H9 (cell line): ENCODE results near the gene NEK11. TPM values are rescaled to one million over a fixed set of nuclear protein-coding genes. Genes with fewer than 3 reads are reported as not detected.

Experiments used
- DNase-seq: peaks from one replicate; pipeline ENCODE4 v3.0.0-alpha.2; 2017
- H2AFZ ChIP-seq: one replicate; pipeline ENCODE4 v1.6.1; 2013; ENCODE audit warnings: mild to moderate bottlenecking, low read length, control low read depth, moderate library complexity
- H2AK5ac ChIP-seq: 2 replicates; pipeline ENCODE4 v1.6.1; 2013; ENCODE audit warnings: low read length, control low read depth, mixed read lengths; ENCODE audit not compliant: insufficient read length
- H2BK120ac ChIP-seq: one replicate; pipeline ENCODE4 v1.6.1; 2013; ENCODE audit warnings: low read depth, mild to moderate bottlenecking, low read length, control low read depth, inconsistent platforms; ENCODE audit not compliant: poor library complexity, severe bottlenecking
- H2BK12ac ChIP-seq: 2 replicates; pipeline ENCODE4 v1.6.1; 2013; ENCODE audit warnings: low read length, control low read depth, mixed read lengths, low read depth; ENCODE audit not compliant: insufficient read length
- H2BK15ac ChIP-seq: 2 replicates; pipeline ENCODE4 v1.6.1; 2013; ENCODE audit warnings: low read depth, low read length, control low read depth
- H2BK20ac ChIP-seq: one replicate; pipeline ENCODE4 v1.6.1; 2013; ENCODE audit warnings: low read depth, mild to moderate bottlenecking, low read length, control low read depth, inconsistent platforms; ENCODE audit not compliant: poor library complexity, severe bottlenecking
- H2BK5ac ChIP-seq: 2 replicates; pipeline ENCODE4 v1.6.1; 2013; ENCODE audit warnings: low read length, control low read depth, mixed read lengths; ENCODE audit not compliant: insufficient read length
- H3K14ac ChIP-seq: 2 replicates; pipeline ENCODE4 v1.6.1; 2013; ENCODE audit warnings: low read length, control low read depth; ENCODE audit not compliant: insufficient read depth
- H3K18ac ChIP-seq: 2 replicates; pipeline ENCODE4 v1.6.1; 2013; ENCODE audit warnings: low read depth, mild to moderate bottlenecking, mixed read lengths, low read length, control low read depth; ENCODE audit not compliant: insufficient read length
- H3K23ac ChIP-seq: 2 replicates; pipeline ENCODE4 v1.6.1; 2013; ENCODE audit warnings: low read length, control low read depth, mixed read lengths, low read depth; ENCODE audit not compliant: insufficient read length
- H3K23me2 ChIP-seq: 2 replicates; pipeline ENCODE4 v1.6.1; 2013; ENCODE audit warnings: low read depth, mild to moderate bottlenecking, mixed read lengths, low read length, control low read depth; ENCODE audit not compliant: insufficient read length, poor library complexity, severe bottlenecking
- H3K27ac ChIP-seq: 2 replicates; pipeline ENCODE4 v1.5.1; 2013; ENCODE audit warnings: low read length, control low read depth, mixed read lengths, low read depth; ENCODE audit not compliant: insufficient read length
- H3K27me3 ChIP-seq: 2 replicates; pipeline ENCODE4 v1.6.1; 2013; ENCODE audit warnings: low read length, control low read depth, inconsistent platforms; ENCODE audit not compliant: insufficient read depth
- H3K4ac ChIP-seq: 2 replicates; pipeline ENCODE4 v1.6.1; 2013; ENCODE audit warnings: low read depth, mild to moderate bottlenecking, control low read depth, inconsistent platforms, low read length, moderate library complexity
- H3K4me1 ChIP-seq: 2 replicates; pipeline ENCODE4 v1.6.1; 2013; ENCODE audit warnings: low read length, control low read depth, inconsistent platforms; ENCODE audit not compliant: insufficient read depth
- H3K4me2 ChIP-seq: 2 replicates; pipeline ENCODE4 v1.6.1; 2013; ENCODE audit warnings: low read length, control low read depth, mixed read lengths; ENCODE audit not compliant: insufficient read length, insufficient read depth
- H3K56ac ChIP-seq: 2 replicates; pipeline ENCODE4 v1.6.1; 2013; ENCODE audit warnings: low read depth, mild to moderate bottlenecking, mixed read lengths, low read length, control low read depth; ENCODE audit not compliant: insufficient read length
- H3K79me1 ChIP-seq: 2 replicates; pipeline ENCODE4 v1.6.1; 2013; ENCODE audit warnings: low read depth, mild to moderate bottlenecking, moderate library complexity, low read length, control low read depth, inconsistent platforms; ENCODE audit not compliant: insufficient read depth, poor library complexity, severe bottlenecking
- H3K79me2 ChIP-seq: 2 replicates; pipeline ENCODE4 v1.6.1; 2013; ENCODE audit warnings: low read length, control low read depth, inconsistent platforms; ENCODE audit not compliant: insufficient read depth
- H3K9ac ChIP-seq: 2 replicates; pipeline ENCODE4 v1.6.1; 2013; ENCODE audit warnings: low read length, control low read depth, mixed read lengths; ENCODE audit not compliant: insufficient read length; ENCODE audit errors: extremely low read depth
- H3K9me3 ChIP-seq: one replicate; pipeline ENCODE4 v1.6.1; 2013; ENCODE audit warnings: low read depth, low read length, inconsistent platforms; ENCODE audit not compliant: control insufficient read depth
- H3T11ph ChIP-seq: one replicate; pipeline ENCODE4 v1.6.1; 2013; ENCODE audit warnings: mild to moderate bottlenecking, low read length, control low read depth, inconsistent platforms
- H4K20me1 ChIP-seq: one replicate; pipeline ENCODE4 v1.6.1; 2013; ENCODE audit not compliant: control insufficient read depth, insufficient read length, insufficient read depth
- H4K5ac ChIP-seq: 2 replicates; pipeline ENCODE4 v1.6.1; 2013; ENCODE audit warnings: low read depth, mild to moderate bottlenecking, mixed read lengths, low read length, control low read depth; ENCODE audit not compliant: insufficient read length
- H4K8ac ChIP-seq: replicated peaks from 2 replicates; pipeline ENCODE4 v1.6.1; 2013; ENCODE audit warnings: low read length, control low read depth, mixed read lengths, low read depth; ENCODE audit not compliant: insufficient read length
- H4K91ac ChIP-seq: 2 replicates; pipeline ENCODE4 v1.6.1; 2013; ENCODE audit warnings: low read depth, mild to moderate bottlenecking, moderate library complexity, mixed read lengths, low read length, control low read depth; ENCODE audit not compliant: insufficient read length
- H3K27ac Mint-ChIP-seq, 3 experiments: 2 replicates in 2 of 3; 3 replicates in 1 of 3; pipeline ENCODE4 v1.8.0; 2020 to 2021; ENCODE audit warnings: mixed read lengths in 3 of 3, mild to moderate bottlenecking in 1 of 3, moderate library complexity in 1 of 3
- H3K27me3 Mint-ChIP-seq: 2 replicates; pipeline ENCODE4 v1.8.0; 2021; ENCODE audit warnings: low read depth, mild to moderate bottlenecking, moderate library complexity, mixed read lengths
- H3K36me3 Mint-ChIP-seq, 3 experiments: 2 replicates in 2 of 3; 3 replicates in 1 of 3; pipeline ENCODE4 v1.8.0; 2020 to 2021; ENCODE audit warnings: low read depth in 3 of 3, mixed read lengths in 3 of 3; ENCODE audit not compliant: insufficient read depth in 1 of 3
- H3K4me1 Mint-ChIP-seq, 2 experiments: 2 replicates each; pipeline ENCODE4 v1.8.0; 2020; ENCODE audit warnings: mixed read lengths in 2 of 2
- H3K4me3 Mint-ChIP-seq, 2 experiments: 2 replicates in 1 of 2; 3 replicates in 1 of 2; pipeline ENCODE4 v1.8.0; 2020 to 2021; ENCODE audit warnings: mild to moderate bottlenecking in 2 of 2, mixed read lengths in 2 of 2, moderate library complexity in 1 of 2
- H3K9me3 Mint-ChIP-seq, 2 experiments: 2 replicates in 1 of 2; 3 replicates in 1 of 2; pipeline ENCODE4 v1.8.0; 2020; ENCODE audit warnings: mild to moderate bottlenecking in 2 of 2, mixed read lengths in 2 of 2, moderate library complexity in 1 of 2
- WGBS: extraction: QIAGEN DNeasy Blood & Tissue Kit; methylation state at CpG from one replicate; pipeline ENCODE4 v1.1.7; 2013; ENCODE audit warnings: missing lambda C conversion rate, low lambda C conversion rate, mixed read lengths; ENCODE audit not compliant: insufficient read length; ENCODE audit errors: extremely low coverage; 5-methylcytosine and 5-hydroxymethylcytosine counted together
- total RNA-seq: library from RNA; stranded (reverse); gene quantifications from 2 replicates; pipeline ENCODE4 v1.2.1, GENCODE V29; 2021
- TF ChIP-seq, protein P1 (sequence below): fragments of 200-600 bp; sonication (generic); conservative IDR thresholded peaks from 3 replicates; pipeline ENCODE4 v1.8.0; 2021; ENCODE audit warnings: antibody characterized with exemption, mild to moderate bottlenecking

The NEK11 gene
- total RNA-seq, 1 experiment from 2014 or later: 2.5 TPM

DNA sequence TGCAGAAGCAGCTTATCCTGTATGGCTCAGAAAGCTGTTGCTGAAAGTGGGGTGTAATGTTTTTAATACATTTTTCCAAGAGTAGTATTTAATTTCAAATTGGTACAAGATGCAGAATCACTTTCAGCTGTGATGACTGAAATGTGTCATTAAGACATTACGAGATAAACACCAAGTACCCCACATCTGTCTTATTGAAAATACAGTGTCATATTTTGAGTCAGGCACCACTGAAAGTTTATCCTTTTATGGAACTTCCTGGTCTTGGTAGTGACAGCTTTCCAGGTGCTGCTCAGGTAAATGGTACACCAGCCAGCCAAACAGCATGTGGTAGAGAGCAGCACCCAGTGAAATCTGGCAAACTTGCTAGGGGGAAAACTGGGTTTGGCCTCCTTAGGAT, 17.0 kb upstream of the NEK11 start:
- Histone ChIP-seq H3K56ac (no peak overlapping the region), H4K8ac (no peak overlapping the region), H4K20me1 (no peaks in the 10 kb centered on the region), H3K4ac (no peak overlapping the region), H3K79me1 (no peaks in the 10 kb centered on the region), H4K5ac (no peak overlapping the region), H3K27ac (no peak overlapping the region), H3K9ac (no peak overlapping the region), H2AFZ (no peak overlapping the region), H2BK20ac (no peak overlapping the region), H2BK15ac (no peak overlapping the region), H3T11ph (no peak overlapping the region), H3K18ac (no peak overlapping the region), H3K14ac (no peak overlapping the region), H3K23me2 (no peaks in the 10 kb centered on the region), H3K23ac (no peak overlapping the region), H3K4me2 (no peak overlapping the region), H3K79me2 (no peaks in the 10 kb centered on the region), H2AK5ac (no peak overlapping the region), H2BK5ac (no peak overlapping the region), H2BK12ac (no peak overlapping the region), H4K91ac (no peak overlapping the region), H3K9me3 (no peaks in the 10 kb centered on the region), H3K4me1 (no peaks in the 10 kb centered on the region), H2BK120ac (no peak overlapping the region), H3K27me3 (no peaks in the 10 kb centered on the region)
- Mint-ChIP-seq H3K4me3 (no peak overlapping the region; a peak in 1 of 5 replicates), H3K4me1 (no peaks in the 10 kb centered on the region), H3K9me3 (no peaks in the 10 kb centered on the region), H3K27me3 (no peaks in the 10 kb centered on the region), H3K27ac (no peak overlapping the region), H3K36me3 (peaks cover 1 to 34% (median 27%) of the 10 kb centered on the region in 3 experiments; a peak in 6 of 7 replicates)
- TF ChIP-seq, protein P1, sequence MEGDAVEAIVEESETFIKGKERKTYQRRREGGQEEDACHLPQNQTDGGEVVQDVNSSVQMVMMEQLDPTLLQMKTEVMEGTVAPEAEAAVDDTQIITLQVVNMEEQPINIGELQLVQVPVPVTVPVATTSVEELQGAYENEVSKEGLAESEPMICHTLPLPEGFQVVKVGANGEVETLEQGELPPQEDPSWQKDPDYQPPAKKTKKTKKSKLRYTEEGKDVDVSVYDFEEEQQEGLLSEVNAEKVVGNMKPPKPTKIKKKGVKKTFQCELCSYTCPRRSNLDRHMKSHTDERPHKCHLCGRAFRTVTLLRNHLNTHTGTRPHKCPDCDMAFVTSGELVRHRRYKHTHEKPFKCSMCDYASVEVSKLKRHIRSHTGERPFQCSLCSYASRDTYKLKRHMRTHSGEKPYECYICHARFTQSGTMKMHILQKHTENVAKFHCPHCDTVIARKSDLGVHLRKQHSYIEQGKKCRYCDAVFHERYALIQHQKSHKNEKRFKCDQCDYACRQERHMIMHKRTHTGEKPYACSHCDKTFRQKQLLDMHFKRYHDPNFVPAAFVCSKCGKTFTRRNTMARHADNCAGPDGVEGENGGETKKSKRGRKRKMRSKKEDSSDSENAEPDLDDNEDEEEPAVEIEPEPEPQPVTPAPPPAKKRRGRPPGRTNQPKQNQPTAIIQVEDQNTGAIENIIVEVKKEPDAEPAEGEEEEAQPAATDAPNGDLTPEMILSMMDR: no peak
- no CpG with 5 or more reads among the region's 1 CpG for WGBS
- DNase-seq: no peak
